Activated T-cell treated with anti-CD3 and anti-CD28 coated beads, Interleukin-2, amount 50 U/mL, for 72 hours (primary cell): Measurements from ENCODE around the gene RAB7A. TPM values are rescaled to one million over a fixed set of nuclear protein-coding genes. Genes with fewer than 3 reads are reported as not detected.

Experiments
- ATAC-seq, 2 donors: fragments of 150-1000 bp; cut with Tn5 transposase; replicated peaks in 1 of 2; 2 replicates each; pipeline ENCODE4 v1.10.0; 2021; ENCODE audit warnings: moderate library complexity in 2 of 2, mild to moderate bottlenecking in 1 of 2
- DNase-seq, 2 donors: peaks; one replicate each; pipeline ENCODE4 v3.0.0; 2021 to 2022; ENCODE audit warnings: mixed read lengths in 1 of 2
- H3K27ac Mint-ChIP-seq: one replicate; pipeline ENCODE4 v1.8.0; 2022; ENCODE audit warnings: mild to moderate bottlenecking, moderate library complexity, mixed read lengths
- H3K27me3 Mint-ChIP-seq: one replicate; pipeline ENCODE4 v1.8.0; 2022; ENCODE audit warnings: low read depth, mixed read lengths
- H3K36me3 Mint-ChIP-seq, 2 donors: one replicate each; pipeline ENCODE4 v1.8.0; 2022; ENCODE audit warnings: mixed read lengths in 2 of 2, mild to moderate bottlenecking in 1 of 2; ENCODE audit not compliant: insufficient read depth in 2 of 2
- H3K4me1 Mint-ChIP-seq: one replicate; pipeline ENCODE4 v1.8.0; 2022; ENCODE audit warnings: low read depth, mixed read lengths
- H3K4me3 Mint-ChIP-seq, 2 donors: one replicate each; pipeline ENCODE4 v1.8.0; 2022; ENCODE audit warnings: mild to moderate bottlenecking in 2 of 2, mixed read lengths in 2 of 2, moderate library complexity in 2 of 2
- H3K9me3 Mint-ChIP-seq, 2 donors: one replicate each; pipeline ENCODE4 v1.8.0; 2022; ENCODE audit warnings: mixed read lengths in 2 of 2
- total RNA-seq, 2 donors: library from RNA; stranded (reverse); gene quantifications; one replicate each; pipeline ENCODE4 v1.2.3, GENCODE V29; 2022

RAB7A gene
- total RNA-seq, 2 donors from 2014 or later, result 204 to 206 TPM

DNA sequence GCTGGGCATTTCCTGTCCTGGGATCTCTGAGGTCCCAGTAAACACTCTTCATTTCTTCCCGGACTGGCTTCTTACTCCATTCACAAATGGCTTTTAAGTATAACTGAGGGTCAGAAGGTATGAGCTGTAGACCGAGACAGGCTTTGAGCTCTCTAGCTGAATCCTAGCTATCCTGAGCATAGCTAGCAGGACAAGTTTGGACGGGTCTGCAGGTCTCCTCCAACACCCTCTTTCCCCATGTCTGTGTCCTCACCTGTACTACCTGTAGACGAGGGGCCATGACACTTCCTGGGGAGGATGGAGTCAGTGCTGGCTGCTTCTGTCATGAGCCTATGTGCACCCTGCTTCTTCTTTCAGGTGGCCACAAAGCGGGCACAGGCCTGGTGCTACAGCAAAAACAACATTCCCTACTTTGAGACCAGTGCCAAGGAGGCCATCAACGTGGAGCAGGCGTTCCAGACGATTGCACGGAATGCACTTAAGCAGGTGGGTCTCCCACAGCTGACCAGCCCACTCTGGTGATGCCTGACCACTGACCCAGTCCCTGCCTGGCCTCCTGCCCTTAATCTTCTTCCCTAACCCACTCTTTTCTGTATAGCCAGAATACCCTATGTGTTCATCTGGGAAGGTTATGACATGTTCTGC lies 81.3 kb downstream of the RAB7A start:
- H3K27me3 Mint-ChIP-seq, result no peaks in the 10 kb centered on the region
- DNase-seq (no peak), ATAC-seq (no peak)
- H3K4me3 Mint-ChIP-seq, result no peak overlapping the region
- peaks cover 67% of the 10 kb centered on the region for H3K4me1 Mint-ChIP-seq
- H3K36me3 Mint-ChIP-seq, result peaks cover 11 to 31% of the 10 kb centered on the region in 2 donors
- peak overlapping the region; percentile 94 for H3K27ac Mint-ChIP-seq
- no peaks in the 10 kb centered on the region for H3K9me3 Mint-ChIP-seq

DNA sequence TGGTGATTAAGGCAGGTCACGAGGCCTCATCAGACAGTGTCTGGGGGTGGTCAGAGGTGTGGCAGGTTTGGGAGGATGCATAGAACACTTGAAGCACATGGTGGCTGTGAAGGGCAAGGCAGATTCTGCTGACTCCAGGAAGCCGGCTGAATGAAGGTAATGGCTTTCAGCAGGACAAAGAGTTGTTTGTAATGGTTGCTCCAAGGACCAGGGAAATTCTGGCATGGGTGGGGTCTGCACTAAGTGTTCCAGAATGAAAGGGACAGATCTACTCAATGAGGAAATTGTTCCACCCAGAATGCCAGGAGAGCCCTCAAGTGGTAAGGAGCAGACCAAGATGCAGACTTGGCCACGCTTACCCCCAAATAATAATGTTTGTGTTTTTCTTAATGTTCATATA lies 82.7 kb downstream of the RAB7A start:
- ATAC-seq (no peak), DNase-seq (no peak)
- H3K27ac Mint-ChIP-seq, result peak overlapping the region; percentile 49
- H3K36me3 Mint-ChIP-seq, result peaks cover 15 to 40% of the 10 kb centered on the region in 2 donors
- H3K9me3 Mint-ChIP-seq, result no peaks in the 10 kb centered on the region
- peaks cover 54% of the 10 kb centered on the region for H3K4me1 Mint-ChIP-seq
- no peaks in the 10 kb centered on the region for H3K27me3 Mint-ChIP-seq
- H3K4me3 Mint-ChIP-seq, result no peak overlapping the region

DNA sequence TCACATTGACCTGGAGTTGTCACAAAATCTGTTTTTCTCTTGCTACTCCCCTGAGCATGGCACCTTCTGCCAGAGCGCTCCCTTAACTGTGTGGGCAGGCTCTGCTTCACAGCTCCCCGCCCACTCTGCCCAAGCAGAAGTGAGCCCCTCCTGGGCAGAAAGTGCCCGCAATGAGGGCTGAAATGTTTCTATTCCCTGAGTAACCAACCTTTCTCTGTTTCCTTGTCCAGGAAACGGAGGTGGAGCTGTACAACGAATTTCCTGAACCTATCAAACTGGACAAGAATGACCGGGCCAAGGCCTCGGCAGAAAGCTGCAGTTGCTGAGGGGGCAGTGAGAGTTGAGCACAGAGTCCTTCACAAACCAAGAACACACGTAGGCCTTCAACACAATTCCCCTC lies 87.1 kb downstream of the RAB7A start:
- peak overlapping the region; percentile 31 for H3K27ac Mint-ChIP-seq

DNA sequence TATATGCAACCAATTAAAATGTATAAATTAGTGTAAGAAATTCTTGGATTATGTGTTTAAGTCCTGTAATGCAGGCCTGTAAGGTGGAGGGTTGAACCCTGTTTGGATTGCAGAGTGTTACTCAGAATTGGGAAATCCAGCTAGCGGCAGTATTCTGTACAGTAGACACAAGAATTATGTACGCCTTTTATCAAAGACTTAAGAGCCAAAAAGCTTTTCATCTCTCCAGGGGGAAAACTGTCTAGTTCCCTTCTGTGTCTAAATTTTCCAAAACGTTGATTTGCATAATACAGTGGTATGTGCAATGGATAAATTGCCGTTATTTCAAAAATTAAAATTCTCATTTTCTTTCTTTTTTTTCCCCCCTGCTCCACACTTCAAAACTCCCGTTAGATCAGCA lies 88.1 kb downstream of the RAB7A start:
- Mint-ChIP-seq H3K27ac (no peak overlapping the region), H3K4me3 (no peak overlapping the region), H3K36me3 (peaks cover 24 to 39% of the 10 kb centered on the region in 2 donors), H3K27me3 (no peaks in the 10 kb centered on the region), H3K4me1 (peaks cover 10% of the 10 kb centered on the region), H3K9me3 (no peaks in the 10 kb centered on the region)
- DNase-seq, result no peak
- ATAC-seq, result no peak

More for the DNA sequence above, 87.1 kb downstream of the RAB7A start:
- DNase-seq (no peak), ATAC-seq (no peak)
- H3K27me3 Mint-ChIP-seq, result no peaks in the 10 kb centered on the region
- peaks cover 15 to 41% of the 10 kb centered on the region in 2 donors for H3K36me3 Mint-ChIP-seq
- H3K4me1 Mint-ChIP-seq, result peaks cover 16% of the 10 kb centered on the region
- H3K9me3 Mint-ChIP-seq, result no peaks in the 10 kb centered on the region
- no peak overlapping the region for H3K4me3 Mint-ChIP-seq

DNA sequence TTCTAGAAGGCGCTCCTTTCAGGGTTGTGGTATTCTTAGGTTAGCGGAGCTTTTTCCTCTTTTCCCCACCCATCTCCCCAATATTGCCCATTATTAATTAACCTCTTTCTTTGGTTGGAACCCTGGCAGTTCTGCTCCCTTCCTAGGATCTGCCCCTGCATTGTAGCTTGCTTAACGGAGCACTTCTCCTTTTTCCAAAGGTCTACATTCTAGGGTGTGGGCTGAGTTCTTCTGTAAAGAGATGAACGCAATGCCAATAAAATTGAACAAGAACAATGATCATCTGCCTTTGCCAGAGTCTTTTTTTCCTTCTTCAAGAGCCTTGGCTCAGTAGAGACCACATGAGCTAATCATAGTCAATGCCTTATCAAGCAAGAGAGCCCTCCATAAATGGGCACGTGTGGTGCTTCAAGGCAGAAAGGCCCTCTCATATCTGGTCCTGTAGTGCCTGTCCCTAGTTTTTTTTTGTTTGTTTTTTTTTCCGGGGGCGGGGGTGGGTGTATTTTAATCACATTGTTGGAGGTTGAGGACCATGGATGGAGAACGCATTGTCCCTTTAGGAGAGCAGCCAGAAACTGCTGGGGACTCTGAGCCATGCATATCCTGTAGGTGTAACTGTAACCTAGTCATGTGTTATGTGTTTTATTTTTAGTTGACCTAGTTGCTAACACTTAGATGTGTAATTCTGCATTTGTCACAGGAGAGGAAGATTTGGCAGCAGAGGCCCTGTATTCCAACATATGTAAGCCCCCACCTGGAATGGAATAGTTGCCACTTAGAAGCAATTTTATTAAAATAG lies 88.7 kb downstream of the RAB7A start:
- DNase-seq (no peak), ATAC-seq (no peak)
- H3K36me3 Mint-ChIP-seq, result peaks cover 20 to 33% of the 10 kb centered on the region in 2 donors
- no peak overlapping the region for H3K27ac Mint-ChIP-seq
- no peak overlapping the region for H3K4me3 Mint-ChIP-seq
- peaks cover 4% of the 10 kb centered on the region for H3K4me1 Mint-ChIP-seq
- no peaks in the 10 kb centered on the region for H3K9me3 Mint-ChIP-seq
- H3K27me3 Mint-ChIP-seq, result no peaks in the 10 kb centered on the region

DNA sequence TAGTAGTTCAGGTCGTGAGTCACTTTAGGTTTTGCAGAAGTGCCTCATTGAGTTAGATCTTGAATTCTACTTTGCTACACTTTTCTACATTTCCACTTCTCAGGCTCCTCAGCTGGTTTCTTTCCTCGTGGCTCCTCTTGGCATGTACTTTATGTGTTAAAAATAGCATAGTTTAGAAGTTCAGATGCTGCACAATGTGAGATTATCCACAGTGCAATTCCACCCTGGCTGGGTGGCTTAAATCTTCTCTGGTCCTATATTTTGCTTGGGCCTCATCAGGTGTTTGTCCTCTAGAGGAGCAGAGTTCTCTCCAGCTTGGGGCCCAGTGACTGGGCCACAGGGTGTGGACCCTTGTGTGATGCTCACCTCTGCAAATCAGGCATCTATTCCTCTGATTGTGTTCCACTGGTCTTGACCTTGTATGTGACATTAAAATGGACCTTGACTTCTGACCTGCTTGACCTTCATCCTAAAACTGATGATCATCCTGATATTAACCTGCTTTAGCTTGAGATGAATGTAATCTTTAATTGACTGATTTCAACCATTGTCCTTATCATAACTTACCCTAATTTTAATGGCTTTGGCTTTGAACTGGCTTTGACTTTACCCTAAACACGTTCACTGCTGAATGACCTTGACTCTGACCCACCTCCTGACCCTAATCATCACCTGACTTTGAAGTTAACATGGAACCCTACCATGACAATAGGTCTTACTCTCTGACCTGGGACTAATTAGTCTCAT lies 89.5 kb downstream of the RAB7A start:
- Mint-ChIP-seq H3K27me3 (no peaks in the 10 kb centered on the region), H3K27ac (no peak overlapping the region)
- no peak for ATAC-seq

DNA sequence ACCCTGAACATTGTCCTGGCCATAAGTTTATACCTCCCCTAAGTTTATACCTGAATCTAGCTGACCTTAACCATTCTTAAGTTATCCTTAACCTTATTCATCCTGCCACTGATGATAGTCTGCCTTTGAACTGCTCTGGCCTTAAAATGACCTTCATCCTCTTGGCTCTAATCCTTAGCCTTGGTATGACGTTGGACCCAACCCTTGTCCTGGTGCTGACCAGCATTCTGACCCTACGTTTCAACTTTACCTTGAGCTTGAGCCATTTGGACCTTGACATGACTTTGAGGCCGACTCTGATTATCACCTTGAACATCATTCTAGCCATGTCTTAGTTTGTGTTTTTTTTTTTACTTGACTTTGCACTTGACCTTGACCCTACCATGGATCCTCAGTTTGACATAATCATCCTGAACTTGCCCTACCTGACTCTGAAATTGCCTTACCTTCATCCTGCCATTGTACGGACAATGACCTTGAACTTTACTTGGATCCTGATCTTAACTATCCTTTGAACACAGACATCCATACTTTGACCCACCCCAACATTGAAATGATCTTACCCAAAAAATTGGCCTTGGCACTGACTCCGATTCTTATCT lies 92.3 kb downstream of the RAB7A start:
- DNase-seq (no peak), ATAC-seq (no peak)
- Mint-ChIP-seq H3K36me3 (peaks cover 15 to 19% of the 10 kb centered on the region in 2 donors), H3K4me3 (no peak overlapping the region), H3K9me3 (no peaks in the 10 kb centered on the region), H3K4me1 (no peaks in the 10 kb centered on the region), H3K27me3 (no peaks in the 10 kb centered on the region), H3K27ac (no peak overlapping the region)

More for the DNA sequence above, 89.5 kb downstream of the RAB7A start:
- DNase-seq, result no peak
- Mint-ChIP-seq H3K4me1 (no peaks in the 10 kb centered on the region), H3K9me3 (no peaks in the 10 kb centered on the region), H3K36me3 (peaks cover 20 to 30% of the 10 kb centered on the region in 2 donors), H3K4me3 (no peak overlapping the region)

DNA sequence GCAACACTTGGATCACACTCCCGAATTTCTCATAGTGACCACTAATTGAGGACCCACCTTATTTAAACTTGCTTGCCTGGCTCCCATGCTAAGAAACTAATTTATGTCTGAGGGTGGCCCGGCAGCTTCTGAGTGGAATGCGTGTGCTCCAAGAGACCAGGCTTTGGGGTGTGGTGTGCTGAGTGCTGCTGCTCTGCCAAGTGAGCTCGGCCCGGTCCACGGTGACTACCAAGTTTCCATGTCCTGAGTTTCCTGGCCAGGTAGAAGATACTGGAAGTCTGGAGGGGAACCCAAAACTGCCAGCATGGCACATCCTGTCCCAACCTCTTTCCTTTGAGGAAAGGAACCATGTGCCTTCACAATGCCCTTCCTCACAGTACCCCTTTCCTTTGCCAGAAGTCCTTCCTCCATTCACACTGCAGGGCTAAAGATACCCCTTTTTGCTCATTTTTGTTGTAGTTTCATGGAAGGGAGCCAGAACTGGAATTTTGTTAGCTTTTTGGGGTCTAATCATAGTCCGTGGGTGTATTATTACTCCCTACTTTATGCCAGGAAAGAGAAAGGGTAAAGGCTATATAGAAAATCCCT lies 94.4 kb downstream of the RAB7A start:
- Mint-ChIP-seq H3K27me3 (no peaks in the 10 kb centered on the region), H3K4me3 (no peak overlapping the region), H3K36me3 (peaks cover 13 to 16% of the 10 kb centered on the region in 2 donors), H3K27ac (no peak overlapping the region), H3K9me3 (no peaks in the 10 kb centered on the region), H3K4me1 (no peaks in the 10 kb centered on the region)
- DNase-seq (no peak), ATAC-seq (no peak)

DNA sequence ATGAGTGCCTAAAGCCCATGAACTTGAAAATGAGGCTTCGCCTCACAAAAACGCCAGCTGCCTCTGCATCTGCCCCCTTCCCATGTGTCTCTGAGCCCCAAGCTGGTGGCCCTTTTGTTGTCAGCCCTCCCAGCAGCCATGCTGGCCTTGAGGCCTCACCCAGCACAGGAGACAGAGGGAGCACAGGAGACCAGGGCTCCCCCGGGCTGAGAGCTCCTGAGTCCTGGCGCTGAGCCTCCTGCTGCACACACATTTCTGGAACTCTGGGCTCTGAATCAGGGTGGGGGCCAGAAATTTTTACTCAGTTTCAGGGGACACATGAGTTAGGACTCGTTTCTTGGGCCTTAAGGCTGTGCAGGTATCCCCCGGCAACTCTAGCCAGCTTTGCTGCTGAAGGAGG lies 97.0 kb downstream of the RAB7A start:
- Mint-ChIP-seq H3K4me3 (no peak overlapping the region), H3K9me3 (no peaks in the 10 kb centered on the region), H3K36me3 (peaks cover 10 to 11% of the 10 kb centered on the region in 2 donors), H3K4me1 (no peaks in the 10 kb centered on the region), H3K27ac (no peak overlapping the region), H3K27me3 (no peaks in the 10 kb centered on the region)
- ATAC-seq (peak in 1 of 2 donors; percentile 25), DNase-seq (no peak)

DNA sequence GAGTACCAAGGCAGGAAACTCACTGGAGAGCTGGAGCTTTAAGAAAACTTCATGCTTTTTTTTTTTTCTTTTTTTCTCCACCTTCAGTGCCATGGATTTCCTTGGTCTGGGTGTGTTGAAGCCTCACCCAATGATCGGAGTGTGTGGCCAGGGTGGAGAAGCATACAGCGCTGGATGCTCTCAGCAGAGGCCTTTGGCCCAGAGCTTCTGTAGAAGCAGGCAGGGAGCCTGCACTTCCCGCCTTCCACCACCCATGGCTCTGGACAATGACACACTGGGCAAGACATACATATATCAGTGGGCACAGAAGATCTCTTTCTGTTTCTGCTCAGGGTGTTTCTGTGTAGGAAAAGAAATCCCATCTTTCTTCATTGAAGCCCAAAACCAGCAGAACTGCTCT lies 97.6 kb downstream of the RAB7A start:
- Mint-ChIP-seq H3K27ac (no peak overlapping the region), H3K36me3 (peaks cover 5% of the 10 kb centered on the region in 2 donors), H3K4me1 (no peaks in the 10 kb centered on the region), H3K4me3 (no peak overlapping the region), H3K9me3 (no peaks in the 10 kb centered on the region), H3K27me3 (no peaks in the 10 kb centered on the region)
- ATAC-seq, result no peak
- DNase-seq, result no peak

DNA sequence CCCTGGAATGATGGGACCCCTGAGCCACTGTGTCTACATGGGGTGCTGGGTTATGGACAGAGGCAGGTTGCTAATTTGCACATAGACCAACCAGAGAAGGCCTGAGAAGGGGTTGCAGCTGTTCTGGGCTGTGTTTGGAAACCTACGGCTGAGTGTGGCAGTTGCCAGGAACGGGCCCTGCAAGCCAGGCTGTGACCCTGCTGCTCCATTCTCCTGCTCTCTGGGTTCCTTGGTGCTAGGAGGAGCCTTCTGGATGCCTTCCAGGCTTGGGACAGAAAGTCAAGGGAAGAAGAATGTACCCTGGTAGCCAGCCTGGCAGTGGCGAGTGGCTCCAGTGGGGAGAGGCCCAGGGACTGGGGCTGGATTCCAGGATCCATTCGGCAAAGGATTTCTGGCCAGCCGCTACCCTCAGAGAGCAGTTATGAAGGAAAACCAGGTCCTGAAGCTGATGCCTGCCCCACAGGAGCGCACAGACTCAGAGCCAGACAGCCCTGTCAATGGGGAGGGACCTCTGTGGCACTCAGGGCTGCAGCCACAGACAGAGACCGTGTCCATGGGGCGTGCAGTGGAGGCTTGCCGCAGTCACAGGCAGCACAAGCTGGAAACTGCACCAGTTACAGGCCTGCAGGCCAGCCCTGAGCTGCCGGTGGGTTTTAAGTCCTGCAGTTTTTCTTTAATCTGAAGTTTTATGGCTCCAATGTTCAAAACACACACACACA lies 98.3 kb downstream of the RAB7A start:
- Mint-ChIP-seq H3K9me3 (no peaks in the 10 kb centered on the region), H3K36me3 (peaks cover 0 to 5% of the 10 kb centered on the region in 2 donors), H3K27me3 (no peaks in the 10 kb centered on the region), H3K27ac (no peak overlapping the region), H3K4me1 (no peaks in the 10 kb centered on the region), H3K4me3 (no peak overlapping the region)
- no peak for DNase-seq
- ATAC-seq, result peak in 1 of 2 donors; percentile 22

DNA sequence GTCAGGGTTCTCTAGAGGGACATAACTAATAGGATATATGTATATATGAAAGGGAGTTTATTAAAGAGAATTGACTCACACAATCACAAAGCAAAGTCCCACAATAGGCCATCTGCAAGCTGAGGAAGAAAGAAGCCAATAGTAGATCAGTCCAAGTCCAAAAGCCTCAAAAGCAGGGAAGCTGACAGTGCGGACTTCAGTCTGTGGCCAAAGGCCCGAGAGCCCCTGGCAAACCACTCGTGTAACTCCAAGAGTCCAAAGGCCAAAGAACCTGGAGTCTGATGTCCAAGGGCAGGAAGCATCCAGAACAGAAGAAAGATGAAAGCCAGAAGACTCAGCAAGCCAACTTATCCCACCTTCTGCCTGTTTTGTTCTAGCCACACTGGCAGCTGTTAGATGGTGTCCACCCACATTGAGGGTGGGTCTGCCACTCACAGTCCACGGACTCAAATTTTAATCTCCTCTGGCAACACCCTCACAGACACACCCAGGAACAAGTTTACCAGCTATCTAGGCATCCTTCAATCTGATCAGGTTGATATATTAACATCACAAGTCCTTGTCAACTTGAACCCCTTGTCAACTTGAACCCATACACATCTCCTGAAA lies 99.2 kb downstream of the RAB7A start:
- no peak for ATAC-seq
- H3K4me1 Mint-ChIP-seq, result no peaks in the 10 kb centered on the region
- no peaks in the 10 kb centered on the region for H3K27me3 Mint-ChIP-seq
- H3K9me3 Mint-ChIP-seq, result no peaks in the 10 kb centered on the region
- DNase-seq, result no peak
- H3K4me3 Mint-ChIP-seq, result no peak overlapping the region
- peak overlapping the region; percentile 21 for H3K27ac Mint-ChIP-seq
- H3K36me3 Mint-ChIP-seq, result peaks cover 0 to 3% of the 10 kb centered on the region in 2 donors
